GM18505 (cell line): ENCODE results near the gene IGFBP5.

Experiments used
- ATAC-seq: cut with Tn5 transposase; IDR thresholded peaks from one replicate; pipeline ENCODE4 v1.9.1; 2021; ENCODE audit not compliant: unreplicated experiment
- POLR2A ChIP-seq: IDR thresholded peaks from 4 replicates; pipeline ENCODE4 v1.6.1; 2011; ENCODE audit warnings: borderline replicate concordance; ENCODE audit not compliant: insufficient read depth, insufficient read length; ENCODE audit errors: extremely low read depth

The IGFBP5 gene

DNA sequence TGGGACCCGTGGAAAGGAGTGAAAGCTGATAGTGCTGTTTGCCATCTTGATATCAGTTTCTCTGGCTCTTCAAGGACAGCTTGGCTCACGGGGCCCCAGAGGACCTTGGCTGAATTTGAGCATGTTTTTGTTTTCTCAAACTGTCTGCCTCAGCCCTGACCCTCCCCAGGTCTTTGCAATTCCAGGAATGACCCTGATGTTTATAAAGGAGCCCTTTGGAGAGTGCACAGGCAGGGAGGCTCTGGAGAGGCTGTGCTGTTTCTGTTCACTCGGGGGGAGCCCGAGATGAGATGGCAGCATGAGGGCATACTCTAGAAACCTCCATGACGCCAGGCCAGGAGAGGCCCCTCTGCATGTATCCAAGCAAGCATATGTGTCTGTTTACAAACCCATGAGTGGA, 45.8 kb downstream of the IGFBP5 start:
- ATAC-seq: no peak
- TF ChIP-seq POLR2A: no peak

DNA sequence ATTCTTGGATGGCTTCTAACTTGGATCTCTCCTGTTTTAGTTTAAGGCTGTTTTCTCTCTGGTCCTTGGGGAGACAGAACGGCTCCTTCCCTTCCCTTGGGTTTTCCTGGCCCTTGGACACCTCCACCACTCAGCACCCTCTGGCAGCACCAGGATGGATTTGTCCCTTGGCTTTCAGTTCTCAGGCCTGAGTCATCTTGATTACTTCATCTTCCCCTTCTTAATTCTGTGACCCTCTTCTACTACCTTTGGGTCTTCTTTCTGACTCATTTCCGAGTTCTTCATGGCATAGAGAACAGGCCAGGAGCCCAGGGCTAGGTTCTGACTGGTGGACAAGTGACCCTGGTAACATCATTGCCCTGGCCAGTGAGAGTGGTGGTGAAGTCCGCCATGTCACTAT, 47.2 kb downstream of the IGFBP5 start:
- ATAC-seq: no peak
- TF ChIP-seq POLR2A: no peak

DNA sequence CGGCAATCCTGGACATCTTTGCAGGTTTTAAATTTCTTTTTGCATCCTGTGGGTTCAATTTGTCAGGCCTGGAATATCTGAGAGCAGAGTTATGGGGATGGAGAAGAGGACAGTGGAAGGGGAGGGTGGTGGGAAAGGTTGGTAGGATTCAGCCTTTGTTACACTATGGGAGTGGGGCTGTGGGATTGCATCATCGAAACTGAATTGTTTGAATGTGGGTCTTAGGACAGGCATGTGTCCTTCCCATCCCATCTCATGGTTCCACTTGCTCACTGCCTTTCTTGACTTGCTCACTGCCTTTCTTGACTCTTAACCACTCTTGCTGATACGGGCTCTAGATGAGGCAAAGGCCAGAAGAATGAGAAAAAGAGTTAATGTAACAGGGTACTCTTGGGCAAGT, 49.2 kb downstream of the IGFBP5 start:
- TF ChIP-seq POLR2A: no peak
- ATAC-seq: no peak

DNA sequence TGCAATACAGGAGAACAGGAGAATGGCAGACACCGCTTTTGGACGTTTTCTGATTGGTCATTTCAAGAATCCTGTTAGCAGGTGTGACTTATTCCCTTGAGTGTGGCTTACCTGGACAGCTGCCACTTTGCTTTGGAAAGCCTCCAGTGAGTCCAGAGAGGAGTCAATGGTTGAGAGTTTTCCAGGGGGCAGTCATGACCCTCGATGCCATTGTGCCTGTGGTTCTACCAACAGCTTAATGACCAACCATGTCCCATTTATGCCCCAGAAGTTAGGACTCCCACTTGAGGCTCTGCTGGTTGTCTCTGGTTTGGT, 49.8 kb downstream of the IGFBP5 start:
- ATAC-seq: no peak
- no peak for TF ChIP-seq POLR2A

DNA sequence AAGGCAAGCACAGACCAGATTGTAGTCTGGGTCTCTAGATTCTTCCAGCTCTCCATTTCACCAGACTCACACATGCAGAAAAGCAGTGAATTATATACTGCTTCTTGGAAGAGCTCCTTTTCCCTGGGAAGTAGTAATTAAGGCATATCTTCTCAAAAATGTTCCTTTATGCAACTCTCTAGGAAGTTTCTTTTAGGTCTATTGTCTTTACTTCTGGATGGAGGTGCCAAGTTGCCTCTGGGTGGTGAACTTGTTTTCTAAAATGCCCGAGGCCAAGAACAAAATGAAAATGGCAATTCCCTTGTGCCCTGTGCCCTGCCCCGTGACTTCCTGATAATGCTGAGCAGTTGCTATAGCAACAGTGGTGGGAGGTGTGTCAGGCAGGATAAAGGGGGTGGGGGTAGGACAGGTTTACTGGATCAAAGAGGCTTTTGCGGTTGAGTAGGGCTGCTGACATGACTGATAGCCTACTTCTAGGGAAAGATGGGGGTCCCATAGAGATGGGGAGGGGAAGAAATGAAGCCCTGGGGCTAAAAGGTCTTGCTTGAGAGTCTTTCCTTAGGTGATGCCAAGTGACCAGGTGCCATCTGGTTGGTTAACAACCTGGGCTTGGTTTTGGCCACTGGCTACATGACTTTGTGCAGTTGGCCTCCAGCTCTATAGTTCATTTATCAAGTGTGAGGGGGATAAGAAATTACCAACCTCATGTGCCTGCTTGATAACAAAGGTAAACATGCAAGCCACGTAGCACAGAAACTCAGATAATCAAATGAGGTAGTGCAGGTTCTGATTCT, 50.3 kb downstream of the IGFBP5 start:
- no peak for ATAC-seq
- no peak for TF ChIP-seq POLR2A

DNA sequence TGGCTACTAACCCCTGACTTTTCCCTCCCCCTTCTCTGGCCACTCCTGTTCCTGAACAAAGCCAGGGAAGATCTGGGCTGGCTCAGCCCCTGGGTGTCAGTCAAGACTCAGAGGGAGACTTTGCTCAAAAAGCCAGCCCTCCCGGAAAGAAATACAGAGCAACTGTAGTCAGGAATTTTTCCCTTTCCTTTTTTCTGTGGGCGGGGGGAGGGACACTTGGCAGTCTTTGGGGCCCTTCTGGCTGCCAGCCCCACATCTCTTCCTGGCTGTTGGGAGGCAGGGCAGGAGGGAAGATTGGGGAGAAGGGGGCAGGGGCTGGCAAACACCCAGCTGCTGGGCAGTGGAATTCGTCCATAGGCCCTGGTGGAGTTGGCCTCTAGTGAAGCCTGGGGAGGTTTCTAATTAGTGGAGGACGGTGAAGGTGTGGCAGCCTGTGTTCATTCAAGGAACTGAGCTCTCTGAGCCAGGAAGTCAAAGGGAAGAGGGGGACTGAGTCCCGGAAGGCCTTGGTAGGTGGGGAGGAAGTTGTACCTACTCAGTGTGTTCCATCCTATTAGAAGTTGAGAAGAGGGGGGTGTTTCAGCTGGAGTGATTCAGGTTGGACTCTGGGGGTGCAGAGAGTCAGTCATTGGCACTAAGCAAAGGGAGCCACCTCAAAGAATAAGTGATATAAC, 51.2 kb downstream of the IGFBP5 start:
- no peak for ATAC-seq
- no peak for TF ChIP-seq POLR2A

DNA sequence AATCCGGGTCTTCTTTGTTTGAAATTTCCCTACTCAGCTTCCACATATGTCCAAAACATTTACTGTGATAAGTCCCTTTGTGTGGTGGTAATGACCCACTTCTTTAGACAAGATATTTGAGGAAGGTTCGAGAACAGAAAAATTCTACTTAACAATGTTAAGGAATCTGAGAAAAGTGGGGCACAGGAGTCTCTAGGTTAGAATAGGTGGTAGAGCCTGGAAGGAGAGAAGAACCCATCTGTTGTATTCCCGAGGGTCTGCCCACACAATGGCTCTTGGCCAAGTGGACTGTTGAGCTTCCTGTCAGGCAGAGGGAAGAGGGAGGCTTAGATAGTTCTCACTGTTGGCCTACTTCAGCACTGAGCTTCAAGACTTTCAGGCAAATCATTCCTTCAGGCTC, 57.9 kb downstream of the IGFBP5 start:
- no peak for TF ChIP-seq POLR2A
- no peak for ATAC-seq

DNA sequence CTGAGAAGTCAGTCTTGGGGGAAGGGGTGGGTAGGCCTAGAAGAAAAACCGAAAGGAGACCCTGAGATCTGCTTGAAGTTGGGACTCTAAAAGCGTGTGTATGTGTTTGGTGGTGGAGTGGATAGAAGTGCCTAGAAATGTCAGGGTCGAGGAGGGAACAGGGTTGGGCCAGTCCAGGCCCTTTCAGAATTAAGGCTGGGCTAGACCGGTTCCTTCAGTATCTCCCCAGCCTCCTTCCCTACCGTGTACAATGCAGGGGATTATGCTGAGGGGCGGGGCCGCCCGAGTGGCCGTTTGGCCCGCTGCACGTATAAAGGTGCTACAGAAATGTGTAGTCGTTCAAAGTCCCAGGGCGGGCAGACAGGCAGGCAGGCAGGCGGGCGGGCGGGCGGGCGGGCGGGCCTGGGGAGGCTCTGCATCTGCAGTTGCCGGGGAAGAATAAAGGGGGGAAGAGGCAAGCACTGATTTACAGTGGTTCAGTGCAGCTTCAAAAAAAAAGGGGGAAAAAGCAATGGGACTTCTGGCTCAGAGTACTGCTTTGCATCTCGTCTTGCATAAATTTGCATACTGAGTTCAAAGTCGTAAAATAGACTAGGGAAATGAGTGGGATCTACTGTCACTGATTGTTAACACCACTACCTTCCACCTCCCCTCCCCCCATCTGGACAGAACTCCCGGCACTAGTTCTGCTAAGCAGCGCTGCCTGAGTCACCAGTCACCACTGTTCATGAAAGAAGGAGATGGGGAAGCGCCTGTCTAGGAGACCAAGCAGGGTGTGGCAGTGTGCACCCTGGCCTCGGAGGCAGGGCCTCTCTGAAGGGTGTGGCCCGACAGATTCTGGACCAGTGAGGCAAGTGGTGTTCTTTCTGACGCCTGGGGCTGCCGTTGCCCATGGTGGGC, 58.5 kb downstream of the IGFBP5 start:
- no peak for TF ChIP-seq POLR2A
- no peak for ATAC-seq

DNA sequence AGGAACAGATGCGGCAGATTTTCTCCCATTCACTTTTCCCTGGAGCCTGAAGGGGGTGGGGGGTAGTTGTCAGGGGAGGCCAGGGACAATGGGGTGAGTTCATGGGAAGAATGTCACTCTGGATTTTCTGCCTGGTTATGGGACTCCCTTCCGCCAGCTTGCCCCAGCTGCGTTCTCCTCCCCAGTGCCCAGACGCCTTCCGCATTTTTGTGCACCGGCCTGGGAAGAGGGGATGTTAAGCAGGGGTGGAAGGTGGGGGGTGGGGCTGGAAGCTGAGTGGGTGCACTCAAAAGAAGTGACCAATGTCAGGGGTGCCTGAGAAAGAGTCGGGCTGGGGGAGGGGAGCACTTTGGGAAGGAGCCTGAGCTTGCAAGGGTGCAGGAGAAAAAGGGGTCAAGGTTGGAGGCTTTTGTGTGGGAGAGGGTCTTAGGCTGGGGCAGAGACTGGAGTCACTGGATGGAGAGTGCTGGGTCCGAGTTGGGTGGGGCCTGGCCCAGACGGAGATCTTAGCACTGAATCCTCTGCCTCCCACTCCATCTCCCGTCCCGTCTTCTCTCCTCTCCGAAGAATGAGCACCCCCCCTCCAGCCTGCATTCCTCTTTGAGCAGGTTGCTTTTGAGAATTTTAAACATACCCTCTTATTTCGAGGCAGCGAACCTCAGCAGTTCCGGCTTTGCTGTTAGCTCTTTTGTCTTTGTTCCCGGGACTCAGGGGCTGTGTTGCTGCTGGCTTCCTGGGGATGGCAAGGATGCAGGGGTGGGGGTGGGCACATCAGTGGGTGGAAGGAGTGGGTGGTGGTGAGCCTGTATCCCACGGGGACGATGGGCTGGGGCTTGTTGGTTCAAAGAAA, 59.4 kb downstream of the IGFBP5 start:
- ATAC-seq: no peak
- no peak for TF ChIP-seq POLR2A

DNA sequence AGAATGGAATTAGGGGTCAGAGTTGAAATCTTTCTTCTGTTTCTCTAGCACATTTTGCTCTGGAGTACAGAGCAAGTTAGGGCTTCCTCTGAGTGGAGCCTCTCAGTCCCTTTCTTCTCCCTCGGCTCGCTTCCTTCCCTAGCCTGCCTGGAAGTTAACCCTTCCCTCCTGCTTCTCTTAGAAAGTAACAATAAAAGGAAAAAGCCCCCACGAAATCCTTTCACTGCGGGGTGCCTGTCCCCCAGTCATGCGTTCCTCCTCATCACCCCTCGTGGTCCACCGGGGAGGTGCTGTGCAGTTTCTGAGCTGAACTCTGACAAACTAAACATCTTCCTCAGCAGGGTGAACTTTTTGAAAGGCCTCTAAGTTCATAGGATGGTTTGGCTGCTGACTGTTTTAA, 60.2 kb downstream of the IGFBP5 start:
- TF ChIP-seq POLR2A: no peak
- no peak for ATAC-seq

DNA sequence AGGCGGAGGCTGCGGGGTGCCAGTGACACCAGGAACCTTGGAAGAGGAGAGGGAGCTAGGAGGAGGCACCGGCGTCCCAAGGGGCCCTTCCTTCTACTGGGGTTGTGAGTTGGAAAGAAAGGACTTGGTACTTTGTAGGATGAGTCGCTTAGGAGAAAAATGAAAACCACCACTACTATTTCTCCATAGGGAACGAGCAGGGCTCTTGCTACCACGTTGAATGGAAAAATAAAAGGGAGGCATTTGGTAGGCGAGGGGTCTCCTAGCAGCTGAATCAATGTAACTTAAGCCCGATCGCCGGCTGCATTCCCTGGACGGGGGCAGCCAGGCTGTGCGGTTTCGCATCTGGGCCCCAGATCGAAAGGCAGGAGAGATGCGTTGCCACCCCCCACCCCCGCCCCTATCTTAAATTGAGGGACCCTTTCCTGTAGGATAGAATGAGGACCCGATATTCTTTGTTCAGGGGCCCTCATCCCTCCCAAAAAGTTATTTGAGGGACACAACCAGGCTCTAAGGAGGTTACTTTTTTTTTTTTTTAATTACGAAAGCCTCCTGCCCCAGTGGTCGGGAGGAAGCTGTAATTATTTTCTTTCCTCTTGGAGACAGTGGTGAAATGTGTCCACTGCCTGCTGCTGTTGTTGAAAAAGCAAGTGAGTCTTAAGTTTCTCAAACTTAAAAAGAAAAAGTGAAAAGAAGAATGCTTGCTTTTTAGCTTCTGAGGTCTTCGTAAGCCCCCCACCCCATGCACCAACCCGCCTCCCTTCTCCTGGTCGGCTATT, 60.8 kb downstream of the IGFBP5 start:
- ATAC-seq: no peak
- no peak for TF ChIP-seq POLR2A
